KMS-11 (cell line): ENCODE results near the gene RAB9A.
"Not testable (repeated sequence)": the region's sequence is repeated elsewhere in the genome, so short reads cannot be mapped to it uniquely, and the experiment has no call there.

Experiments used
- H2AFZ ChIP-seq: fragments of 200-600 bp; sonication (generic); 2 replicates; pipeline ENCODE4 v1.6.1; 2016; ENCODE audit warnings: antibody characterized with exemption, mixed run types, low read depth
- H3K27ac ChIP-seq: fragments of 200-600 bp; sonication (generic); 2 replicates; pipeline ENCODE4 v1.6.1; 2016; ENCODE audit warnings: mild to moderate bottlenecking, mixed run types
- H3K27me3 ChIP-seq: fragments of 200-600 bp; sonication (generic); 2 replicates; pipeline ENCODE4 v1.6.1; 2017; ENCODE audit warnings: mild to moderate bottlenecking, low read depth, mixed run types, moderate library complexity; ENCODE audit not compliant: insufficient read depth
- H3K36me3 ChIP-seq: fragments of 200-600 bp; sonication (generic); 2 replicates; pipeline ENCODE4 v1.6.1; 2017; ENCODE audit warnings: mild to moderate bottlenecking, mixed run types; ENCODE audit not compliant: insufficient read depth
- H3K4me1 ChIP-seq: fragments of 200-600 bp; sonication (generic); 2 replicates; pipeline ENCODE4 v1.6.1; 2016; ENCODE audit warnings: mild to moderate bottlenecking, low read depth, mixed run types; ENCODE audit not compliant: poor library complexity, severe bottlenecking
- H3K4me2 ChIP-seq: fragments of 200-600 bp; sonication (generic); 2 replicates; pipeline ENCODE4 v1.7.0; 2016; ENCODE audit warnings: mild to moderate bottlenecking, mixed run types
- H3K4me3 ChIP-seq: fragments of 200-600 bp; sonication (generic); IDR thresholded peaks from 2 replicates; pipeline ENCODE4 v1.6.1; 2017; ENCODE audit warnings: low read depth, low read length, mixed read lengths; ENCODE audit not compliant: insufficient read depth
- H3K79me2 ChIP-seq: fragments of 200-600 bp; sonication (generic); 2 replicates; pipeline ENCODE4 v1.6.1; 2016; ENCODE audit warnings: low read depth, mixed run types; ENCODE audit not compliant: insufficient read depth
- H3K9ac ChIP-seq: fragments of 200-600 bp; sonication (generic); 2 replicates; pipeline ENCODE4 v1.6.1; 2016; ENCODE audit warnings: mild to moderate bottlenecking, mixed run types
- H4K20me1 ChIP-seq: fragments of 200-600 bp; sonication (generic); 2 replicates; pipeline ENCODE4 v1.6.1; 2016; ENCODE audit warnings: mild to moderate bottlenecking, mixed run types; ENCODE audit not compliant: insufficient read depth
- CTCF ChIP-seq: fragments of 200-600 bp; sonication (generic); conservative IDR thresholded peaks from 2 replicates; pipeline ENCODE4 v1.6.1; 2017; ENCODE audit warnings: low read depth, mild to moderate bottlenecking, antibody characterized with exemption, low read length, moderate library complexity, mixed read lengths

Gene RAB9A

GRCh38 chrX:13670197-13670596, 18.7 kb upstream of the RAB9A start:
- Histone ChIP-seq H3K36me3 (no peaks in the 10 kb centered on the region), H3K4me1 (peaks cover 56% of the 10 kb centered on the region), H3K4me3 (no peak overlapping the region), H3K79me2 (no peaks in the 10 kb centered on the region; the same call in 1 of the 2 replicates), H3K4me2 (peak overlapping the region; percentile 49; the same call in 1 of the 2 replicates), H2AFZ (0 out of 2 replicates have a peak overlapping the region, but pooled peaks have one; percentile 15), H4K20me1 (no peaks in the 10 kb centered on the region), H3K27me3 (no peaks in the 10 kb centered on the region), H3K9ac (no peak overlapping the region), H3K27ac (peak overlapping the region; percentile 92; the same call in 1 of the 2 replicates)
- TF ChIP-seq CTCF: no peak

DNA sequence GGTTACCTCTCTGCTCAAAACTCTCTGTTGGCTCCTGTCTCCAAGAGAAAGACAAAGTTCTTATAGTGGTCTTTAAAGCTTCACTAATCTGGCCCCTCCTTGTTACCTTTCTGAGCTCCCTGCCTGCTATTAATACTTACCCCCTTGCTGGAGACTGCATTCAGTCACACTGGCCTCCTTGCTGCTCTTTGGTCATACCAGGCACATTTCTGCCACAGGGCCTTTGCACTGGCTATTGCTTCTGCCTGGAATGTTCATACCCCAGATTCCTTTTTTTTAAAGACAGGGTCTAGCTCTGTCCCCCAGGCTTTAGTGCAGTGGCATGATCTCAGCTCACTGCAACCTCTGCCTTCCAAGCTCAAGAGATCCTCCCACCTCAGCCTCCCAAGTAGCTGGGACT, 15.9 kb upstream of the RAB9A start:
- H3K79me2 ChIP-seq: no peaks in the 10 kb centered on the region
- no peak overlapping the region for H3K4me2 ChIP-seq
- H3K27me3 ChIP-seq: no peaks in the 10 kb centered on the region
- no peak for TF ChIP-seq CTCF
- H3K27ac ChIP-seq: no peak overlapping the region
- H4K20me1 ChIP-seq: no peaks in the 10 kb centered on the region
- no peak overlapping the region for H2AFZ ChIP-seq
- H3K36me3 ChIP-seq: no peaks in the 10 kb centered on the region
- no peak overlapping the region for H3K9ac ChIP-seq
- H3K4me1 ChIP-seq: peaks cover 28% of the 10 kb centered on the region
- no peak overlapping the region for H3K4me3 ChIP-seq

DNA sequence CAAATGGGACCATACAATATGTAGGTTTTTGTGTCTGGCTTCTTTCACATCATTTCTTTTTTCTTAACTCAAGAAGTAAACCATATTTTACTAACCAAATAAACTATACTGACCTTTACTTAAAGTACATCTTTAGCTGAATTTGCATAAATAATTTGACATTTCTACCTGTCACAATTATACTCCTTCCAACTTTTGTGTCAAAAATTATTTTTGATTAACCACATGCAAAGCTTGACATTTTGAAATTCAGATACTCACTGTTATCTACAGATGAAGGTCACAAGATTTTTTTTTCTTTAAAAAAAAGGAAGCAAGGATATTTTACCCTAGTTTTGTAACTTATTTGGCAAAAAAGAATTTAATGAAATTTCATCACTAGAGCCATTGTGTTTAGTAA, 12.0 kb upstream of the RAB9A start:
- no peak for TF ChIP-seq CTCF
- H4K20me1 ChIP-seq: no peaks in the 10 kb centered on the region
- H3K27ac ChIP-seq: no peak overlapping the region
- no peaks in the 10 kb centered on the region for H3K36me3 ChIP-seq
- H3K4me2 ChIP-seq: no peak overlapping the region
- no peak overlapping the region for H2AFZ ChIP-seq
- H3K9ac ChIP-seq: no peak overlapping the region
- H3K79me2 ChIP-seq: no peaks in the 10 kb centered on the region
- H3K27me3 ChIP-seq: no peaks in the 10 kb centered on the region
- no peak overlapping the region for H3K4me3 ChIP-seq
- H3K4me1 ChIP-seq: no peaks in the 10 kb centered on the region

GRCh38 chrX:13679700-13680099, 9.2 kb upstream of the RAB9A start:
- not testable (repeated sequence) for H3K27me3 ChIP-seq, H3K4me1 ChIP-seq, H4K20me1 ChIP-seq, H2AFZ ChIP-seq, H3K9ac ChIP-seq, H3K79me2 ChIP-seq, H3K4me2 ChIP-seq, H3K4me3 ChIP-seq, H3K27ac ChIP-seq, H3K36me3 ChIP-seq

DNA sequence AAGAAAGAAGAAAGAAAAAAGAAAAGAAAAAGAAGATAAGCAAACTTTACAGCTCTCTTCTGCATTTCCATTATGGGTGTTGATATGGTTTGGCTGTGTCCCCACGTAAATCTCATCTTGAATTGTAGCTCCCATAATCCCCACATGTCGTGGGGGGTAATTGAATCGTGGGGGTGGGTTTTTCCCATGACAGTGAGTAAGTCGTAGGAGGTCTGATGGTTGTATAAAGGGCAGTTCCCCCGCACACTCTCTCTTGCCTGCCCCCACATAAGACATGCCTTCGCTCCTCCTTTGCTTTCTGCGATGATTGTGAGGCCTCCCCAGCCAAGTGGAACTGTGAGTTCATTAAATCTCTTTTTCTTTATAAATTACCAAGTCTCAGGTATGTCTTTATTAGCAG, 7.3 kb upstream of the RAB9A start:
- no peak for TF ChIP-seq CTCF
- Histone ChIP-seq H3K4me1 (peaks cover 2% of the 10 kb centered on the region), H3K27me3 (no peaks in the 10 kb centered on the region), H4K20me1 (no peaks in the 10 kb centered on the region), H2AFZ (no peak overlapping the region), H3K4me3 (no peak overlapping the region), H3K9ac (no peak overlapping the region), H3K27ac (no peak overlapping the region), H3K36me3 (no peaks in the 10 kb centered on the region), H3K4me2 (no peak overlapping the region), H3K79me2 (no peaks in the 10 kb centered on the region)
